Measurements from ENCODE around the gene LSM3. TPM values are rescaled to one million over a fixed set of nuclear protein-coding genes. Genes with fewer than 3 reads are reported as not detected.

LSM3 gene
- polyA plus RNA-seq, 3 donors: 17.7 to 19.9 (median 19.7) TPM

DNA sequence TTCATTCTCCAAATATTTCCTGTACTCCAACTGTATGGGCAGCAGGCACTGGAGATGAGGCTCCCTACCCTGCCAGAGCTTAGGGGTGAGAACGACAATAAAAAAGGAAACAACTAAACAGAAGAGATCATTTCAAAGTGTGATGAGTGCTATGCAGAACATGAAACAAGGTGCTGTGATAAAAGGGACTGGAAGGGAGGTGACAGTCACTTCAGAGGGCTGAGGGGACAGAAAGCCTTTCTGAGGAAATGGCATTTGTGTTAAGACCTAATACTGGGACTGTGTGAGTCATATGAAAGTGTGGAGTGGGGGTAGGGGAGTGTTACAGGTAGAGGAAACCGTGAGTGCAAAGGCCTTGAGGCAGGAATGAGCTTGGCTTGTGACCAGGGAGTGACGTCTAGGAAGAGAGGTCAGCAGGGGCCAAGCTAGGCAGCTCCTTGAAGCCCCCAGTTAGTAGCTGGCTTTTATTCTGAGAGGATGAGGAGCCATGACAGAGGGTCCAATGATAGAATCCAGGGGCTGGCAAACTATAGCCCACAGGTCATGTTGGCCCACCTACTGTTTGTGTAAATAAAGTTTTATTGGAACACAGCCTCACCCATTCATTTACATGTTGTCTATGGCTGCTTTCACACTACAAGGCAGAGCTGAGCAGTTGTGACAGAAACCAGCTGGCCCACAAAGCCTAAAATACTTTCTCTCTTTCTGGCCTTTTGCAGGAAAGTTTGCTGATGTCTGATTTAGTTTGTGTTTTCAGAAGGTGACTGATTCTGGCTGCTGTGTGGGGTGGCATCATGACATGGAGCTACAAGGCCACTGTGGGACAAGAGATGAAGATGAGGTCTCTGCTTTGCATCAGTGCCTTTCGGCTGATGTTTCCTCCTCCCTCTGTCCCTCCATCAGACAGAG lies 56.6 kb downstream of the LSM3 start:
- DNase-seq (ENCODE audit: low read depth in 3 of 3, low spot score in 2 of 3): no peak

DNA sequence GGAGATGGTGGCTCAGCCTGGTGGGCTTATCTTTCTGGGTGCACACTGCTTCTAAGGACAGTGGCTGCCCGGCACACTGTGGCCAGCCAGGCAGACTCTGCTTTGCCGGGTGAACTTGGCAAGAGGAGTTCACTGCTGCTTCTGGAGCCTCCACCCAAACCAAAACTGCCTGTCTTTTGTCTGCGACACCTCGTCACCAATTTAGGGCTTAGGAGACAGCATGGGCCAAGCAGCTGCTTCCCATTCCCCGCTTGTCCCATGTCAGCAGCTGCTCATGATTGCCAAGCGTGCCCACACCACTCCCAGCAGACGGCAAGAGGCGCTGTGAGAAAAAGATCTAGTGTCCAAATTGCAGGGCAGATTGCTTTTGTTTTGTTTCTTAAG lies 57.3 kb downstream of the LSM3 start:
- no peak for DNase-seq (ENCODE audit: low read depth in 3 of 3, low spot score in 2 of 3)

DNA sequence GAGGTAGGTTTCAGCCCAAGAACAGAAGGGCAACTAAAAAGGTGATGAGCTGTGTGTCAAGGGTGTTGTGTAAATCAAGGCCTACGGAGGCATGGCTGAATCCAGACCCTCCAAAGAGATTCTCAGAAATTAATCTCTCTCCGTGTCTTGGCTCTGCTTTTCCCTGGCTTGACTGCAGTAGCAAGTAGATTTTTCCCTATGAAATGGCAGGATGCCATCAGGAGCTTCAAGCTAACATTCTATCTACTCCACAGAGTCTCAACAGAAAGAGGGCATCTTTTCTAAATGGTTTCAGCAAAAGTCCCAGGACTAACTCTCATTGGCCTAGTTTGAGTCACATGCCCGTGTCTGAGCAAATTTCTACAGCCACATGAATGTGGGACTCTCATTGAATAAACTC lies 58.3 kb downstream of the LSM3 start:
- no peak for DNase-seq (ENCODE audit: low read depth in 3 of 3, low spot score in 2 of 3)

DNA sequence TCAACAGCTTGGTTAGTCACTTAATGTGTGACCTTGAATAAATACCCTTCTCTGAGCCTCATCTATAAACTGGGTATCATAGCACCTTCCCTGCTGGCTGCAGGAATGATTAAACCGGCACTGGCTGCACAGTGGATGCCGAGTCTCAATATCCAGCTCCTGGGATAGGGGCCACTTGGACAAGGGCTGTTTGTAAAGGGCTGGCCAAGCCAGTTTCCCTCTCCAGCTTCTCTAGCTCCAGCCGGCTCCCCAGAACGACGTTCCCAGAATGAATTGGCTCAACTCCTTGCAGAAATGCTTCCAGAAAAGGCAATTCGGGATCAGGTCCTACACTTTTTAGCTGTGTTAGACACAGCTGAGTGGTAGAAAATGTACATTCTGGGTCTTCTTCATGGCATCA lies 58.8 kb downstream of the LSM3 start:
- DNase-seq (ENCODE audit: low read depth in 3 of 3, low spot score in 2 of 3): no peak

GRCh38 chr3:14238356-14238755 lies 59.7 kb downstream of the LSM3 start:
- no peak for DNase-seq (ENCODE audit: low read depth in 3 of 3, low spot score in 2 of 3)

GRCh38 chr3:14238930-14239329 lies 60.3 kb downstream of the LSM3 start:
- DNase-seq (ENCODE audit: low read depth in 3 of 3, low spot score in 2 of 3): no peak

DNA sequence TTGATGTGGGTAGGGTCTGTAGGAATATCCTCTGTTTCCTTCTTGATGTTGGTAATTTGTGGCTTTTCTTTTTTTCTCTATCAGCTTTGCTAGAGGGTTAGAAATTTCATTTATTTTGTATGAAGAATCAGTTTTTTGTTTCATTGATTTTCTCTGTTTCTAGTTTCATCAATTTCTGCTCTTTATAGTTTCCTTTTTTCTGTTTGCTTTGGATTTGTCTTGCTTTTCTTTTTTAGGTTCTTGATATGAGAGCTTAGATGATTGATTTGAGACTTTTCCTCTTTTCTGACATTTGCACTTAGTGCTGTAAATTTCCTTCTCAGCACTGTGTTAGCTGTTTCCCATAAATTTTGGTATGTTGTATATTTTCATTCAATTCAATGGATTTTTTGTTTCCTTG lies 61.3 kb downstream of the LSM3 start:
- no peak for DNase-seq (ENCODE audit: low read depth in 3 of 3, low spot score in 2 of 3)

DNA sequence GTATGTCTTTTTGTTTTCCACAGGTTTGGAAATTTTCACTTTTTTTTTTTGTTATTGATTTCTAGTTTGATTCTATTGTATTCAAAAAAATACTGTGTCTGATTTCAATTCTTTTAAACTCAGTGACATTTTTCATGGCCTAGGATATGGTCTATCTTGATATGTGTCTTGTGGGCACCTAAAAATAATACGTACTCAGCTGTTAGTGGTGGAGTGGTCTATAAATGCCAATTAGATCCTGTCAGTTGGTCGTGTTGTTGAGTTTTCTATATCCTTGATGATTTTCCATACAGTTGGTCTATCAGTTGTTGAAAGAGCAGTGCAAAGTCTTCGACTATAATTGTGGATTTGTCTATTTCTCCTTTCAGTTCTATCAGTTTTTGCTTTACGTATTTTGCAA lies 61.7 kb downstream of the LSM3 start:
- no peak for DNase-seq (ENCODE audit: low read depth in 3 of 3, low spot score in 2 of 3)

DNA sequence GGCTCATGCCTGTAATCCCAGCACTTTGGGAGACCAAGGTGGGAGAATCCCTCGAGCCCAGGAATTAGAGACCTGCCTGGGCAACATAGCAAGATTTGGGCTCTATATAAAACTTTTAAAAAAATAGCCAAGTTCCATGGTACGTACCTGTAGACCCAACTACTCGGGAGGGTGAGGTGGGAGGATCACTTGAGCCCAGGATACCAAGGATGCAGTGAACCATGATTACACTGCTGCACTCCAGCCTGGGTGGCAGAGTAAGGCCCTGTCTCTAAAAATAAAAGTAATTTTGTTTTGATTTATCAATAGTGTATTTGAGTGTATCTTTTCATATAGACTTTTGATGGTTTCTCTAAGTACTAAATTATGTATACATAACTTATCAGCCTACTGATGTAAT lies 63.1 kb downstream of the LSM3 start:
- no peak for DNase-seq (ENCODE audit: low read depth in 3 of 3, low spot score in 2 of 3)

DNA sequence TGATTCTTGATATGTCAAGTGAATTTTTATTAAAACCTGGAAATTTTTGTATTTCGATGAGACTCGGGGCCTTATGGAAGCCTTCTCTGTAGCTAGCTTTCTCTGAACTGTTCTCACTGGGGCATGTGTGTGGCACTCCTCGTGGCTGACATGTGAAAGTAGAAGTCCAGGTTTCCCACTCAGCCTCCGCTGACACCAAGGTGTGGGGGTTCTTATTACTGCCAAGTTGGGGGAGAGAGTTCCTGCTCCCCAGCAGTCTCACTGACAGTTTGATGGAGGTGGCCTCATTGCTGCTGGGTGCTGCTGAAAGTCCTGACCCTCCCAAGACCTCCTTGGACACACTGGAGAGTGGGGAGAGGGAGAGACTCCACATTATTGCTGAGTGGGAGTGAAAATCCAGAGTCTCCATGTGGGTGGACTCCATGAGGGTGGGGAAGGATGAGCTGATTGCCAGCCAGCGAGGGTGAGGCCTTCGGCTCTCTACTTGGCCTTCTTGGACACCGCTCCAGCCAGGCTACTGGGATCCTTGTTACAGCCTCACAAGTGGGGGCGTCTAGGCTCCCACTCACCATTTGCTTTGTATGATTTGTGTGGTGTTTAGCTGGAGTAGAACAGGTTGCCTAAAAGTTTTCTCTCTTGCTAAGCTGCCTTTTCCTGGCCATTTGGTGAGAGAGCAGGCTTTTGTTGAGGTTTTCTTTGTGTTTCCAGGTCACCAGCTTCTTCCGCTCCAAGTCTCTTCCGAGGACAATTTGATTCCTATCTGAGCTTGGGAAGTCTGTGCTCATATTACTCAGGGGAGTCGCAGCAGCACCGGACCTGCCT lies 64.1 kb downstream of the LSM3 start:
- DNase-seq (ENCODE audit: low read depth in 3 of 3, low spot score in 2 of 3): no peak

GRCh38 chr3:14243782-14244181 lies 65.2 kb downstream of the LSM3 start:
- no peak for DNase-seq (ENCODE audit: low read depth in 3 of 3, low spot score in 2 of 3)

DNA sequence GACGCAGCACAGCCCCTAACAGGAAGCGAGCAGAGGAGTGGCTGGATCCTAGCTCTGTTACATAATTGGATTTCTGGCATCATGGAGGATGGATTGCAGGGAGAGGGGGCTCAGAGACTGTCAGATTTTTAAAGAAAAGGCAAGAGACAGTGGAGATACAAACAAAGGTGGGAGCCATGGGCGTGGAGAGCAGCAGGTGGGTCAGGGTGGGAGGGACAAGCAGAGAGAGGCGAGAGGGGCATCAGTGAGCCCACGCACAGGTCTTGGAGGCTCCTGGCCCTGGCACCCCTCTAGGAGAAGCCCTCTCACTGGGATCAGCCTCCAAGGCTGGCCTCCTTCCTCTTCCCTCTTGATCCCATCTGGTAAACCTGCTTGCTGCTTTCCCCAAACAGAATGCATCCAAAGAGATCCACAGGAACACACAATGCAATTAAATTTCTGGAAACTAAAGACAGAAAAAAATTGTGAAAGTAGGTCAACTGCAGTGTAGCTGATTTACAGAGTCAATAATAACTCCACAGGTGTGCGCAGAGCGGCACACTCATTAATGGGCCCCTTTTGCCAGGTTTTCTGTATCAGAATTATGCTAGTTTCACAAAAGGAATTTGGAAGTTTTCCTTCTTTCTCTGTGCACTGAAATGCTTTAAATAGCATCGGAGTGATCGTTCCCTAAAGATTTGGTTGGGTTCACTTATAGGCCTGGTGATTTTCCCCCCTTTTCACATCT lies 66.1 kb downstream of the LSM3 start:
- DNase-seq (ENCODE audit: low read depth in 3 of 3, low spot score in 2 of 3): no peak

DNA sequence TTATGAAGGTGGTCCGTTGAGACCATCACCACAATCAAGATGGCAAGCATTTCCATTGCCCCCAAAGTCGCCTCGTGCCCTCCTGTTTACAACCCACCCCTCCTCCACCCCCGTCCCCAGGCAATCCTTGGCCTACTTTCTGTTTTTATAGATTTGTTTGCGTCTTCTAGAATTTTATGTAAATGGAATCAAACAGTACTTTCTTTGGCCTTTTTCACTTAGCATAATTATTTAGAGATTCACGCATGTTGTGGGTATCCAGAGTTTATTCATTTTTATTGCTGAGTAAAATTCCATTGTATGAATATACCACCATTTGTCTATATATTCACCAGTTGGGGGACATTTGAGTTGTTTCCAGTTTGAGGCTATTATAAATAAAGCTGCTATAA lies 66.6 kb downstream of the LSM3 start:
- no peak for DNase-seq (ENCODE audit: low read depth in 3 of 3, low spot score in 2 of 3)

GRCh38 chr3:14245822-14246221 lies 67.2 kb downstream of the LSM3 start:
- no peak for DNase-seq (ENCODE audit: low read depth in 3 of 3, low spot score in 2 of 3)

DNA sequence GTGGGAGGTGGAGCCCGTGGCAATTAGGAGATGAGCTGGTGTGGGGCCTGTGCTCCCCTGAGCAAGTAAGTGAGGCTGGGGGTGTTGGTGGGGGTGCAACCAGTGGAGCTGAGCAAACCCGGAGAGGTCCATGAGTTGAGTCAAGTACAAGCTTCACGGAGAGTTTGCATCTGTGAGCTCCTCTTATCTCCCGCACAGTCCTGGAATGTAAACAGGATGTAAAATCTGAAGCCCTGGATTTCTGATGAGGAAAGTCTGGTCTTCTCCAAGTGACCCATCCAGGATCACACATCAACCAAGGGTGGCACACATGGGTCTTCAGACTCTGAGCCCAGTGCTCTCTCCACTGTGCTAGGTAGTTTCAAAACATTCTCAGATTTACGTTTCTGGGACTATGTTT lies 67.8 kb downstream of the LSM3 start:
- DNase-seq (ENCODE audit: low read depth in 3 of 3, low spot score in 2 of 3): no peak

- DNase-seq (ENCODE audit: low read depth in 3 of 3, low spot score in 2 of 3): no peak
Observed at GRCh38 chr3:14248477-14248848, 69.8 kb downstream of the LSM3 start.

GRCh38 chr3:14248849-14249523 lies 70.4 kb downstream of the LSM3 start:
- DNase-seq (ENCODE audit: low read depth in 3 of 3, low spot score in 2 of 3): peak in 1 of 3 donors; percentile 36
